Myocyte (in vitro differentiated cells): ENCODE data around the gene CHRNA9. TPM values are rescaled to one million over a fixed set of nuclear protein-coding genes. Genes with fewer than 3 reads are reported as not detected.
A peak's percentile ranks its signal among the peaks of the same experiment; 100 is the strongest.
"Not testable (repeated sequence)": the region's sequence is repeated elsewhere in the genome, so short reads cannot be mapped to it uniquely, and the experiment has no call there.

Source experiments
- DNase-seq: peaks from one replicate; pipeline ENCODE4 v3.0.0-alpha.2; 2012; ENCODE audit warnings: low read depth
- polyA plus RNA-seq: library from polyadenylated mRNA; unstranded; fragments of >200 nt; gene quantifications from one replicate; pipeline ENCODE4 v1.2.1, GENCODE V29; 2012; ENCODE audit warnings: missing spikeins
- total RNA-seq: library from RNA; depleted of rRNA; stranded (reverse); fragments of >200 nt; gene quantifications from 2 replicates; pipeline ENCODE4 v1.2.3, GENCODE V29; 2014

Gene CHRNA9
- 0.62 TPM in 1 of 2 replicates, not detected in the other for total RNA-seq
- polyA plus RNA-seq, result 0.91 TPM

DNA sequence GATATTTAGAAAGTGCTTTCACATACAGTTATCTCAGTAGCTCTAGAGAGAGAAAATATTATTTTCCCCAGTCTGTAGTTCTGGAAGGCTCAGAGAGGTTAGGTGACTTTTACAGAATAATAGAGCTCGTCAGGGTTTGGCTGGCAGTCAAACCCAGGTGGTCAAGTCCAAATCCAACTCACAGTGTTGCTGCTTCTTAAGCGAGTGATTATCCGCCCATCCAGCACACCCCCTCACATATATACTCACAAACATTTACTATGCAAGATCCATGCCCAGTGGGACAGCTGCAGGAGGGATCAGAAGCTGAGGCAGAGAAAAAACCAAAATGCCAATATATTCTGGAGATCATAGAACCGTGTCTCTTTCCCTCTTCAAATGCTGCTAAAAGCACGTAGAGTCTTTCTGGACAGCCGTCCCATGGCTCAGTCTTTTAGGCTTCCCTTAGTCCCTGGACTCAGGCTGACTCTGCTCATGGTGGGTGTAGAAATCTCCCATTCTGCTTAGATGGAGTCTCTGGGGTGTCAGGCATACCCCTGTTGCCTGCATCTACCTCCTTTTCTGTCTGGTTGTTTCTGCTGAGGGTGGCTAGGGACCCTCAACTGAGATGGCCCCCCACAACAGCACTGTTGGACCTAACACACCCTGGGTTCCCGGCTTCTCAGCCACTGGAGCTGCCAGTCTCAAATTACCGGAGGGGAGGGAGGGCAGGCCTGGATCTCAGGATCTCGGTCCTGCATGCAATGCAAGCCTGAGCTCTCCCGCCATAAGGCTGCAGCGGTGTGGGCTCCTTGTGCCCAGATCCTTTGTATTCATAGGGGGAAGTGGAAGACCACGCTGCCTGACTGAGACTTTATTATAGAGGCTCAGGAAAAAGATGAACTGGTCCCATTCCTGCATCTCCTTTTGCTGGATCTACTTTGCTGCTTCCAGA lies at the start of gene CHRNA9:
Gene CHRNA9 (plus strand): TSS at position 743 of the 934 bp plus-strand sequence. CDS start 135 bp downstream, at position 878.
- peak; percentile 37 for DNase-seq

- DNase-seq, result no peak
Observed at GRCh38 chr4:40285692-40286091, 49.4 kb upstream of the CHRNA9 start.

DNA sequence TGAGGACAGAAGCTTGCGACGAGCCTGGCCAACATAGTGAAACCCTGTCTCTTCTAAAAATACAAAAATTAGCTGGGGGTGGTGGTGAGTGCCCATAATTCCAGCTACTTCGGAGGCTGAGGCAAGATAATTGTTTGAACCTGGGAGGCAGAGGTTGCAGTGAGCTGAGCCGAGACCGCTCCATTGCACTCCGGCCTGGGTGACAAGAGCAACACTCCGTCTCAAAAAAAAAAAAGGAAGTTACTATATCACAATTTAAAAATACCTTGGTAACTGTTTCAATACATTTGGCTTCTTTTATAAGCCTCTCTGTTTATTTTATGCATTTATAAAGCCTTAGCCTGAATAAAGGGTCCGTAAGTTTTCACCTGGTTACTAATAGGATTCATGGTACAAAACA lies 46.6 kb upstream of the CHRNA9 start:
- DNase-seq, result no peak

- no peak for DNase-seq
Observed at GRCh38 chr4:40289366-40290188, 45.6 kb upstream of the CHRNA9 start.

GRCh38 chr4:40290611-40291186 lies 44.4 kb upstream of the CHRNA9 start:
- not testable (repeated sequence) for DNase-seq

- DNase-seq, result peak; percentile 41
Observed at GRCh38 chr4:40292313-40292759, 42.8 kb upstream of the CHRNA9 start.

DNA sequence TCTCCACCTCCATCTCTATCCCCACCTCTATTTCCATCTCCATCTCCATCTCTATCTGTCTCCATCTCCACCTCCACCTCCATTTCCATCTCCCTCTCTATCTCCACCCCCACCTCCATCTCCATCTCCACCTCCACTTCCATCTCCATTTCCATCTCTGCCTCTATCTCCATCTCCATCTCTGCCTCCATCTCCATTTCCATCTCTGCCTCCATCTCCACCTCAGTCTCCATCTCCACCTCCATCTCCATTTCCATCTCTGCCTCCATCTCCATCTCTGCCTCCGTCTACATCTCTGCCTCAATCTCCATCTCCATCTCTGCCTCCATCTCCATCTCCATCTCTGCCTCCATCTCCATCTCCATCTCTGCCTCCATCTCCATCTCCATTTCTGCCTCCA lies 40.8 kb upstream of the CHRNA9 start:
- DNase-seq, result no peak

- not testable (repeated sequence) for DNase-seq
Observed at GRCh38 chr4:40295030-40295429, 40.1 kb upstream of the CHRNA9 start.

- DNase-seq, result no peak
Observed at GRCh38 chr4:40295572-40295971, 39.6 kb upstream of the CHRNA9 start.

DNA sequence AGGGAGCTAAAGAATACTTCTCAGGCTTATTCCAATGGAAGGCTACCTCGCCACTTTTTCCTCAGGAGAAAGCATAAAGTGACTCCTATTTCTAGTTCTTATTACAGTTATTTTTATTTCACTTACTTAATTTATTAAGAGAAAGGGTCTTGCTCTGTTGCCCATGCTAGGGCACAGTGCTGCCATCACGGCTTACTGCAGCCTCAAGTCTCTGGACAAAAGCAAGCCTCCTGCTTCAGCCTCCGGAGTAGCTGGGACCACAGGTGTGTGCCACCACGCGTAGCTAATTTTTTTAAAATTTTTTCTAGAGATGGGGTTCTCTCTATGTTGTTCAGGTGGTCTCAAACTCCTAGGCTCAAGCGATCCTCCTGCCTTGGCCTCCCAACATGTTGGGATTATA lies 36.0 kb upstream of the CHRNA9 start:
- DNase-seq, result no peak

DNA sequence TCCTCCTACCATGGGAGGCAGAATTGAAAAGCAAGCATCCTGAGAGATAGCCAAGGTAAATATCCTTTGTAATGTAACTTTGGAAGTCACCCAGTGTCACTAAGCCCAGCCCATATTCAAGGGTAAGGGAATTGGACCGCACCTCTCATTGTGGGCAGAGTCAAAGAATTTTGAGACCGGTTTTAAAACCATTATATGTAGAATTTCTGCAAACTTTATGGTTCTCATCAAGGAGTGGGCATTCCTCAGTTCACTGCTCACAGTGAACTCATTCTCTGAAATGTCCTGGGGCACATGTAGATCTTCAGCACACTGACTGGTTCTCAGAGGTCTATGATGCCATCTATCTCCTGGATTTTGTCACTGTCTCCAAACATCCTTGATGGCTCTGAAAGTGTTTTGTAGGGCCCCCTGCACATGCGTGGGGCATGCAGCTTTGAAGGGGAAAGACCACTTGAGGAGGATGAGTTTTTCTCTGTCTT lies 35.3 kb upstream of the CHRNA9 start:
- DNase-seq, result no peak

GRCh38 chr4:40300371-40301162 lies 34.6 kb upstream of the CHRNA9 start:
- DNase-seq, result no peak

DNA sequence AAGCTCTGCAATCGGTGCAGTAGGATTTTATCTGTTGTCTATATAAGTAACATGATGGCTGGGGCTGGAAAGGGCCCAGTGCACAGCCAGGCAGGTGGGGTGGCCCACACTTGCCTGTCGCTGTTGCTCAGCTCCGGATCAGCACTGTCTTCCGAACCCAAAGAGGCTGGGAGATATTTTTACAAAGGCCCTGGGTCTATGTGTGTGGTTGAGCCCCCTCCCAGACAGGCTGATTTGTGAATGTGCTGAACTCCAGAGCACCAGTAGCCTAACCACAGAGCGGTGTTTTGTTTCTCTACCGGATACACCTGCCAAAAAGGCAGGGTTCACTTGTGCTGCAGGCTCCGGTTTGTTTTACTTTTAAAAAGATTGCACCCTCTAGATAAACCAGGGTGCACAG lies 33.5 kb upstream of the CHRNA9 start:
- DNase-seq, result peak; percentile 62

GRCh38 chr4:40303751-40304150 lies 31.4 kb upstream of the CHRNA9 start:
- no peak for DNase-seq

DNA sequence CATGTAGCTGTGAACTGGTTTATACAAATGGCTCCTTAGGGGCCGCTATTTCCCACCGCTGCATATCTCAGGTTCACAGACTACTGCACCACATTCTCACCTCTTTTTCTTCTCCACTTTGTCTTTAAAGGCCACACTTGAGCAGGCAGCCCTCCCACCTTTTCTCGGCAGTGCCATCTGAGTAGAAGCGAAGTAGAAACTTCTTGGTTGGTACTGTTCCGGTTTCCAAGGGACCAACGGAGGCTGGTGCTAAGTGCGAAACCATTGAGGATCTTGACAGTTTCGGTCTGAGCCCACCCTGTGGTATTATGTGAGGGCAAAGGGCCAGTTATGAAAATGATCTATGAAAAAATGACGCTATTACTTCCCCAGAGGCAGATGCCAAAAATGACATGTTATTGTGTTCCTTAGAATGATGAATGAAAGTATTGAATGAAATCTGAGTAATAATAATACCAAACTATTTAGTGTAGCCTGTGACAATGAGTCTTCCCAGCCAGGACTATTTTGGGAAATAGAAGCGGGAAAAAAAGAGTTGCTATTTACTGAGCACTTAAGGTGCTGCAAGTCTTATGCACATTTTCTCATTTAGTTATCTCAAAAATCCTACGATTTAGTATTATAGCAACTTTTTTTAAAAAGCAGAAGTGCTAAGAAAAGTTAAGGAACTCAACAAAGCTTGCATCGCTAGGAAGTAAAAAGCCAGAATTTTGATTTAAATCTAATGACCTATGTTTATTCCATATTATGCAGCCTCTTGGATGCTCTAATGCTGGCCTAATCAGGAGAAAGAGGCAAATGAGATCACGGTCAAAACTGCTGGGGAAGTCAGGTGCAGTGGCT lies 29.6 kb upstream of the CHRNA9 start:
- no peak for DNase-seq

DNA sequence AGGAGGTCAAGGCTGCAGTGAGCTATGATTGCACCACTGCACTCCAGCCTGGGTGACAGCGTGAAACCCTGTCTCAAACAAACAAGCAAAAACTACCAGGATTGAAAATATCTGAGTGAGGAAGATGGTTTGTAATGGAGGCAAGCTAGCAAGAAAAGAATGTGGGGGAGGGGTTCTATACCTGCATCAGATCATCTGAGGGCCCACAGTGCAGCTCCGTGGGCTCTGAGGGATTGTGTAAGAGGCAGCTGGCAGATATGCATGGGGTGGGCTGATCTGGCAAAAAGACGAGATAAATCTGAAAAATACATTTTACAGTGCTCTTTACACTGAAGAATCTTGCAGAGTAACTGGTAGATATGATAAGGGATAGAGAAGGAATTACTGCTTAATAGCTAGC lies 28.9 kb upstream of the CHRNA9 start:
- no peak for DNase-seq

GRCh38 chr4:40306976-40307375 lies 28.2 kb upstream of the CHRNA9 start:
- DNase-seq, result no peak

DNA sequence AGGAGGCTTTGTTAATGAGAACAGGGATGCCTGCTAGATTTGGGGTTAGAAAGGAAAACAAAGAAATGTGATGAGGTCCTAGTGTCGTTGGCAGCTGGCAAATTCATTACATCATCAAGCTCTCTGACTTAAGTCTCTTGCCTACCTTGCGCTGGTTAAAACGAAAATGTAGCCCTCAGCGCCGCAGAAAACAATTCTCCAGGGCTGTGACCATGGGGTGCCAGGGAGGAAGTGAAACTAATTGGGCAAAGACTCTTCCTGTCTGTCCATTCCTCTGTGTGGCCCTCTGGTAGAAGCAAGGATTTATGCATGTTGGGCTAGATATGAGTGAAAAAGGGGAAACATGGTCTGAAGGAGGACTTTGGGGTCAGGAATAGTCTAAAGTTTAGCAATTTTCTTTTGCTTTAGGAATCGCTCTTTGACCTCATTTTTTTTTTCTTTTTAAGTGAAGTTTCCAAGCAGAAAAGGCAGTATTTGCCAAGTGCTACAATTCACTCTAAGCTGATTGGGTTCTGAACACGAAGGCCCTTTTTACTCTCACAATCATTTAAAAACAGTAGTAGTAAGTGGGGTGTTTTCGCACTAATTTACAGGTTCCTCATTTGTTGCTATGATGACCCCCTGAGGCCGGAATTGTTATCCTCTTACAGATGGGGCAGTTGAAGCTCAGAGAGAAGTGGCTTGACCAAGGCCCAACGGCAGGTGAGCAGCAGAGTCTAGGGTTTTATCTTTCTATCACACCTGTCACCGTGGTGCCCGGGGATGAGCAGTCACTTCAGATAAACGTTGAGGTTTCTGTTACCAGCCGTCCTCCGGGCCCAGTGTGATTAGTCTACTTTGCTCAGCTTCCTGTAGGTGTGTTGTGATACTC lies 27.3 kb upstream of the CHRNA9 start:
- no peak for DNase-seq
